Uterus (tissue), 4 donors: ENCODE measurements around the gene PAM16. TPM values are rescaled to one million over a fixed set of nuclear protein-coding genes. Genes with fewer than 3 reads are reported as not detected.

Experiments used
- DNase-seq, 2 donors: peaks; one replicate each; pipeline ENCODE4 v3.0.0-alpha.2; 2019 to 2020
- H3K27ac ChIP-seq, 2 donors: fragments of 200-600 bp; sonication (generic); 1 replicate in 1 of 2; 2 replicates in 1 of 2; pipeline ENCODE4 v1.5.1; 2016 to 2018
- H3K27me3 ChIP-seq, 2 donors: fragments of 200-600 bp; sonication (generic); one replicate each; pipeline ENCODE4 v1.5.1; 2018 to 2019; ENCODE audit warnings: control low read depth in 1 of 2
- H3K36me3 ChIP-seq, 2 donors: fragments of 200-600 bp; sonication (generic); one replicate each; pipeline ENCODE4 v1.5.1; 2019; ENCODE audit warnings: control low read depth in 1 of 2
- H3K4me1 ChIP-seq, 2 donors: fragments of 200-600 bp; sonication (generic); one replicate each; pipeline ENCODE4 v1.5.1; 2018 to 2019; ENCODE audit warnings: control low read depth in 1 of 2
- H3K4me3 ChIP-seq, 2 donors: fragments of 200-600 bp; sonication (generic); 1 replicate in 1 of 2; 2 replicates in 1 of 2; pipeline ENCODE4 v1.5.1; 2018 to 2019; ENCODE audit warnings: mild to moderate bottlenecking in 1 of 2
- H3K9me3 ChIP-seq, 2 donors: fragments of 200-600 bp; sonication (generic); one replicate each; pipeline ENCODE4 v1.5.1; 2019; ENCODE audit warnings: control low read depth in 1 of 2
- POLR2A ChIP-seq, 2 donors: fragments of 450-650 bp; IDR thresholded peaks; one replicate each; pipeline ENCODE4 v1.6.1; 2016; ENCODE audit warnings: antibody characterized with exemption in 2 of 2, mild to moderate bottlenecking in 1 of 2, moderate library complexity in 1 of 2
- intact Hi-C: fragments of 100-400 bp; cut with DNase I; formaldehyde crosslinking; loops from one replicate; pipeline ENCODE4 v1.15.1; 2023; ENCODE audit warnings: low total_unique reads
- total RNA-seq, 4 donors: library from RNA; depleted of rRNA in 3 of 4; stranded (reverse); fragments of >200 nt in 3 of 4; gene quantifications; one replicate each; pipeline versions ENCODE4 v1.1.0 to v1.2.4, GENCODE V29; 2014 to 2023
- TF ChIP-seq, protein P1 (sequence below), 4 experiments: fragments of 200-600 bp in 2 of 4; fragments of 450-650 bp in 2 of 4; sonication (generic) in 2 of 4; IDR thresholded peaks; one replicate each; pipeline ENCODE4 v1.5.1; 2016 to 2019; ENCODE audit warnings: antibody characterized with exemption in 4 of 4, mild to moderate bottlenecking in 2 of 4, moderate library complexity in 1 of 4
- donor health status: DM: yes; HTN: yes; CAD: no.

Gene PAM16
- total RNA-seq, 4 donors from 2014 or later = 8.9 to 438 (median 35.3) TPM

DNA sequence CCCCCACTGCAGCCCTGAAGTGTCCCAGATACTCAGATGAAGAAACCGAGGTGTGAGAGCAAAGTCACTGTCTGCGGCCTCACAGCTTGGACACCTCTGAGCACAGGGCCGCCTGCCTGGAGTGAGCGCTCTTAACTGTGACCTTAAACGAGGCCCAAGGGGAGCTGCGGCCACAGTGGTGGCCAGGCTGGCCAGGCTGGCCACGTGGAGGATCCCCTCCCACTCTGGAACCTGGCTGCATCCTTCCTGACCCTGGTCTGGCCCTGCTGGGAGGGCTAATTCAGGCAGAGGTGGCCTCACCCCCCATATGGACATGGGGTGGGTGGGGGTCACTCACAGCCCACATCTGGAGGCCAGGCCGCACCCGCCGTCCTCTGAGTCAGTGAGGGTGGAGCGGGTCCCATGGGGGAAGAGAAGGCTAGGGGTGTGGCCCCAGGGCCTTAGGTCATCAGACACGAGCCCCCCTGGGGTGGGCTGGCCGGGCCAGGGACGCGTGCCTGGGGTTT, 27.1 kb upstream of the PAM16 start:
- H3K9me3 ChIP-seq = no peaks in the 10 kb centered on the region
- no peak for DNase-seq
- H3K4me3 ChIP-seq = no peak overlapping the region
- H3K27ac ChIP-seq = peak overlapping the region; percentile 96 to 97
- H3K36me3 ChIP-seq = no peaks in the 10 kb centered on the region
- intact Hi-C loops = no loop called here
- no peaks in the 10 kb centered on the region for H3K27me3 ChIP-seq
- peaks cover 0 to 37% of the 10 kb centered on the region in 2 donors for H3K4me1 ChIP-seq
- TF ChIP-seq POLR2A (IDR thresholded peaks at IDR 0.05) = no peak
- TF ChIP-seq, protein P1, sequence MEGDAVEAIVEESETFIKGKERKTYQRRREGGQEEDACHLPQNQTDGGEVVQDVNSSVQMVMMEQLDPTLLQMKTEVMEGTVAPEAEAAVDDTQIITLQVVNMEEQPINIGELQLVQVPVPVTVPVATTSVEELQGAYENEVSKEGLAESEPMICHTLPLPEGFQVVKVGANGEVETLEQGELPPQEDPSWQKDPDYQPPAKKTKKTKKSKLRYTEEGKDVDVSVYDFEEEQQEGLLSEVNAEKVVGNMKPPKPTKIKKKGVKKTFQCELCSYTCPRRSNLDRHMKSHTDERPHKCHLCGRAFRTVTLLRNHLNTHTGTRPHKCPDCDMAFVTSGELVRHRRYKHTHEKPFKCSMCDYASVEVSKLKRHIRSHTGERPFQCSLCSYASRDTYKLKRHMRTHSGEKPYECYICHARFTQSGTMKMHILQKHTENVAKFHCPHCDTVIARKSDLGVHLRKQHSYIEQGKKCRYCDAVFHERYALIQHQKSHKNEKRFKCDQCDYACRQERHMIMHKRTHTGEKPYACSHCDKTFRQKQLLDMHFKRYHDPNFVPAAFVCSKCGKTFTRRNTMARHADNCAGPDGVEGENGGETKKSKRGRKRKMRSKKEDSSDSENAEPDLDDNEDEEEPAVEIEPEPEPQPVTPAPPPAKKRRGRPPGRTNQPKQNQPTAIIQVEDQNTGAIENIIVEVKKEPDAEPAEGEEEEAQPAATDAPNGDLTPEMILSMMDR (IDR thresholded peaks at IDR 0.05) = no peak

DNA sequence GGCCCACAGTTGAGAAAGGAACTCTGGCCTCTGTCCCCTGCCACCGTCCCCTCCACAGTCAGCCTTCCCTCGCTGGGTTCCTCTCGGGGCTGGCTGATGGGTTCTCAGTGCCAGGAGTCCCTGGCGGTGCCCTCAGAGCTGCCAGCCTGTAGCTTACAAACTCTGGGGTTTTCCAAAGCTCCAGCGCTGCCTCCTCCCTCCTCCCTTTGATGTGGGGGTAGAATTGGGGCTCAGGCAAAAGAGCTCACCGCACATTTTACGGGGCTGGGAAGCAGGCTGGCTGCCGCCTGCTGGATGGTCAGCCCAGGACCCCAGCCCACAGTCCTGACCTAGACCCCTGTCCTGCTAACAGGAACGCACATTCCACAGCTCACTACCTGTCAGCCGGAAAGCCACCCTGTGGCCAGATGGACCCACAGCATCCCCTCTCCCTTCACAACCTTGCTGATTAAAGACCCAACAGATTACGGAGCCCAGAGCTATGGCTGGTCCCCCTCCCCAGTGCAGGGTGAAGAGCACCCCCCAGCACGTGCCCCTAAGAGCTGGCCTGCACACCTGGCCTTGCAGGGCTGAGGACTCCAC, 26.5 kb upstream of the PAM16 start:
- DNase-seq = no peak
- Histone ChIP-seq H3K36me3 (no peaks in the 10 kb centered on the region), H3K9me3 (no peaks in the 10 kb centered on the region), H3K4me1 (peaks cover 0 to 37% of the 10 kb centered on the region in 2 donors), H3K4me3 (no peak overlapping the region), H3K27ac (peak overlapping the region; percentile 96 to 97), H3K27me3 (no peaks in the 10 kb centered on the region)
- TF ChIP-seq, protein P1 (IDR thresholded peaks at IDR 0.05) = no peak
- no peak for TF ChIP-seq POLR2A (IDR thresholded peaks at IDR 0.05)
- intact Hi-C loops = no loop called here

- Histone ChIP-seq H3K27ac (peak overlapping the region; percentile 96 to 97), H3K4me1 (peaks cover 0 to 37% of the 10 kb centered on the region in 2 donors), H3K4me3 (no peak overlapping the region), H3K27me3 (no peaks in the 10 kb centered on the region), H3K36me3 (no peaks in the 10 kb centered on the region), H3K9me3 (no peaks in the 10 kb centered on the region)
- DNase-seq = peak in 1 of 2 donors; percentile 56
- intact Hi-C loops = no loop called here
- TF ChIP-seq, protein P1 (IDR thresholded peaks at IDR 0.05) = no peak
- TF ChIP-seq POLR2A (IDR thresholded peaks at IDR 0.05) = no peak
These were observed 25.9 kb upstream of the PAM16 start for GRCh38 chr16:4376893-4377572.

- DNase-seq = peak; percentile 92 to 97
- Histone ChIP-seq H3K27ac (peak overlapping the region; percentile 96 to 97), H3K9me3 (no peaks in the 10 kb centered on the region), H3K36me3 (no peaks in the 10 kb centered on the region), H3K4me3 (no peak overlapping the region), H3K4me1 (peaks cover 0 to 38% of the 10 kb centered on the region in 2 donors), H3K27me3 (no peaks in the 10 kb centered on the region)
- intact Hi-C loops = no loop called here
- TF ChIP-seq POLR2A (IDR thresholded peaks at IDR 0.05) = peak in 1 of 2 donors; percentile 35
- TF ChIP-seq, protein P1 (IDR thresholded peaks at IDR 0.05) = no peak
These were observed 25.2 kb upstream of the PAM16 start for GRCh38 chr16:4376126-4376892.
